ENCODE data around the gene ALOX5.
"Not testable (repeated sequence)": the region's sequence is repeated elsewhere in the genome, so short reads cannot be mapped to it uniquely, and the experiment has no call there.

Gene ALOX5

GRCh38 chr10:45468079-45468478 lies 94.1 kb downstream of the ALOX5 start:
- no peak for DNase-seq (ENCODE audit: low spot score)

DNA sequence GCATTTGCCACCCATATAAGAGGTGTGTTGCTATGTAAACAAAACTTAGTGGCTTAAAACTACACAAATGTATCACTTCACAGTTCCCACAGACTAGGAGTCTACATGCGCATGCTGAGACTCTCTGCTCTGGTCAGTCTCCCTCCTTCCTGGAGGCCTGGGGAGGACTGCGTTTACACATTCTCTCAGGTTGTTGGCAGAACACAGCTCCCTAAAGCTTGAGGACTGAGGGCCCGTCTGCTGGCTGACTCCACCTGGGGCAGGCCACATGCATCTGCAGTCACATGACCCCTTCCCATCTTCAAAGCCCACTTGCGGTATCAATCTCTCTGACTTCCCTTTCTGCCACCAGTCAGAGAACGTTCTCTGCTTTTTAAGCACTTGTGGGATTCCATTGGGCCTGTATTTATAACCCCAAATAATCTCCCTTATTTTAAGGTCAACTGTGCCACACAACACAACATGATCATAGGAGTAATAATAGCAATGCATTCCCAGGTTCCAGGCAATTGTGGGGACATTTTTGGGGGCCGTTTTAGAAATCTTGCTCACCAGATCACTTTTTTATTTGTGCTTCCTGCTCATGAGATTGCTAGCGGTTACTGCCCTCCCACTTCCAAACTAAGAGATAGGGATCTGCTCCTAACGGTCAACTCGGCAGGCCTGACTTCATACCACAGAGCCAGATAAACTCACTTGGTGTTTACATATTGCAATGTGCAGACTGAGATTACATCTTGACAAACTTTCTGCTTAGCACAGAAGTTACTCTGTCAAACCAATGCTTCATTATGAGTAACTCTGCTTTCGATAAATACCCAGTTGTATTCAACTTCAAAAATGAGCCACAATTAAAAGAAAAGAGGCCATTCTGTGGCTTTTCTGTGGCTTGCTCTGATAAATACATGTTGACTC lies 96.3 kb downstream of the ALOX5 start:
- DNase-seq (ENCODE audit: low spot score), result peak; percentile 58

GRCh38 chr10:45471059-45471458 lies 97.0 kb downstream of the ALOX5 start:
- DNase-seq (ENCODE audit: low spot score), result no peak

DNA sequence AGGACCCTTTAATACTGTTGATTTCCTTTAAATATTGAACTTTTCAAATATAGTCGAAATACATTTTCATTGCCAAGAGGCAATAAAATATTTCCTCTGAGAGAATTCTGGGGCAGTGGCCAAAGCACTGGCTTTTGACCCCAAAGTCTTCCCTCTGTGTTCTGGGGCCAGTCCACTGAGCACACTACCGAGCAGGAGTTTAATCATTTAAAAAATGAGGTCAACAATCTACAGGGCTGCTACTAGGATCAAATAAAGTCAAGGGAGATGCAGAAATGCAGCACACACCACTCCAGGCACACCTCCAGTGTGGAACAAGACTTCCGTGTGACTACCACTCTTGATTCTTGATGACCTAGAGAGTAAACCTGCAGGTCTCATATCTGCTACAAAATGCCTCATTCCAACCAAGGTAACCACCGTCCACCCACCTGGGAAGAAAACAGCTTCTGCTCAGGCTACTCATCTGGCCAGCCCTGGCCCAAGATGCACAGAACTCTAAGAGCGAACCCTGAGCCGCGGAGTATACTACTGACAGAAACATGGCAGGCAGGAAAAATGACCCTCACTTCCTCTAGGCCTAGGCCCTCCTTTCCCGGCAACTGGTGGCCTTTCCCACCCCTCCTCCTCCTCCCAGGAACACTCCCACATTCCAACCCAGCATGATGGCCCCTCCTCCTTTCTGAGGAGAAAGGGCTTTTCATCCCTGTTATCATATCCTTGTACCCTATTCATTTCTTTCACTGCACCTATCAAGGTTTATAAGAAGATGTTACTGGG lies 97.7 kb downstream of the ALOX5 start:
- DNase-seq (ENCODE audit: low spot score), result no peak

GRCh38 chr10:45473126-45473525 lies 99.1 kb downstream of the ALOX5 start:
- no peak for DNase-seq (ENCODE audit: low spot score)

DNA sequence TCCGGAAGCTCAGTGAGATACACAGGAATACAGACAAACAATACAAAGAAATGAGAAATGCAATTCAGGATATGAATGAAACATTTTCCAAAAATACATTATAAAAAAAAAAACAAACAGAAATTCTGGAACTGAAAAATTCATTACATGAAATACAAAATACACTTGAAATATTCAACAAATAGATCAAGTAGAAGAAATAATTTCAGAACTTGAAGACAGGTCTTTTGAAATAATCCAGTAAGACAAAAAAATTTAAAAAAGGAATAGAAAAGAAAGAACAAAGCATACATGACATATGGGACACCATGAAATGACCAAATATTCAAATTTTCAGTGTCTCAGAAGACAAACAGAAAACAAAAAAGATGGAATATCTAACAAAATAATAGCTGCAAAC lies 102.5 kb downstream of the ALOX5 start:
- no peak for DNase-seq (ENCODE audit: low spot score)

- DNase-seq (ENCODE audit: low spot score), result no peak
These were observed 106.3 kb downstream of the ALOX5 start for GRCh38 chr10:45480294-45480693.

DNA sequence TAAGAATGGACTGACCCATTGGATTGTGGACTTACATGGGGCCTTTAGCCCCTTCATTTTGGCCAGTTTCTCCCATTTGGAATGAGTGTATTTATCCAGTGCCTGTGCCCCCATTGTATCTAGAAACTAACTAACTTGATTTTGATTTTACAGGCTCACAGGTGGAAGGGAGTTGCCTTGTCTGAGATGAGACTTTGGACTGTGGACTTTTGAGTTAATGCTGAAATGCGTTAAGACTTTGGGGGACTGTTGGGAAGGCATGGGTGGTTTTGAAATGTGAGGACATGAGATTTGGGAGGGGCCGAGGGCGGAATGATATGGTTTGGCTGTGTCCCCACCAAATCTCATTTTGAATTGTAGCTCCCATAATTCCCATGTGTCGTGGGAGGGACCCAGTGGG lies 107.1 kb downstream of the ALOX5 start:
- DNase-seq (ENCODE audit: low spot score), result not testable (repeated sequence)

GRCh38 chr10:45483002-45483401 lies 109.0 kb downstream of the ALOX5 start:
- no peak for DNase-seq (ENCODE audit: low spot score)

DNA sequence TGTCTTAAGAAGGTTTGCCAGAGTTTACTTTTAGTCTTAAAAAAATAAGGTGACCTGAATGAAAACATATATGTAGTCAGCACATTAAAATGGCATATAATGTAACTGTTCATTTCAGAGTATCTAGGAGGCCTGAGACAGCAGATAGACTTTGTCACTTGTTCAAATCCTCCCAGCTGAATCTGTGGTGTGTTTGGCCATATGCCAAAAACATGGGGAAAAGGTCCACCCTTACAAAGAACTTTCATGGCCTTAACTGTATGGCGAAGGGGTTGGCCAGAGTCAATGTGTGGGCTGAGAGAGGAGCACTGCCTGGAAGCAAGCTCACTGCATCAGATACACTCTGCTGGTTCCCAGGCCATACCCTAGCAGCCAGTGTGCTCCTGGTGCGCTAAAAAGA lies 113.7 kb downstream of the ALOX5 start:
- DNase-seq (ENCODE audit: low spot score), result no peak

GRCh38 chr10:45488365-45488764 lies 114.3 kb downstream of the ALOX5 start:
- no peak for DNase-seq (ENCODE audit: low spot score)

DNA sequence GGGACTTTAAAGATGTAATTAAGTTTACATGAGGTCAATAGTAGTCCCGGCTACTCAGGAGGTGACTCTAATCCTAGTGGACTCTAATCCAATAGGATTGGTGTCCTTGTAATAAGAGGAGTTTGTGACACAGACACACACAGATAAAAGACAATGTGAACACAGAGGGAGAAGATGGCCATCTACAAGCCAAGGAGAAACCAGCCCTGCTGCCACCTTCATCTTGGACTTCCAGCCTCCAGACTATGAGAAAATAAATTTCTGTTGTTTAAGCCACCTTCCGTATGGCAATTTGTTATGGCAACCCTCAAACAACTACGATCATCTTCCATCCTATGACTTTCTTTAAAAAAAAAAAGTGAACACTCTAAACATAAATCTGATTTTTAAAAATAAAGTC lies 116.3 kb downstream of the ALOX5 start:
- no peak for DNase-seq (ENCODE audit: low spot score)

GRCh38 chr10:45491061-45491460 lies 117.0 kb downstream of the ALOX5 start:
- no peak for DNase-seq (ENCODE audit: low spot score)

Data from NAMALWA (cell line).